Pulmonary artery endothelial cell (primary cell): ENCODE measurements around the gene F2R. TPM values are rescaled to one million over a fixed set of nuclear protein-coding genes. Genes with fewer than 3 reads are reported as not detected.
"Not testable (repeated sequence)": the region's sequence is repeated elsewhere in the genome, so short reads cannot be mapped to it uniquely, and the experiment has no call there.

Source experiments
- DNase-seq: peaks from one replicate; pipeline ENCODE4 v3.0.0-alpha.2; 2011; ENCODE audit warnings: low read depth, low spot score
- total RNA-seq: library from RNA; depleted of rRNA; stranded (reverse); fragments of >200 nt; gene quantifications from 2 replicates; pipeline ENCODE4 v1.2.3, GENCODE V29; 2014

F2R gene
- total RNA-seq, 1 donor from 2014 or later, result 125 TPM

- no peak for DNase-seq
These were observed 40.1 kb downstream of the F2R start for GRCh38 chr5:76755779-76756637.

- no peak for DNase-seq
These were observed 41.1 kb downstream of the F2R start for GRCh38 chr5:76757049-76757448.

GRCh38 chr5:76761118-76761517 is 45.2 kb downstream of the F2R start:
- DNase-seq, result not testable (repeated sequence)

DNA sequence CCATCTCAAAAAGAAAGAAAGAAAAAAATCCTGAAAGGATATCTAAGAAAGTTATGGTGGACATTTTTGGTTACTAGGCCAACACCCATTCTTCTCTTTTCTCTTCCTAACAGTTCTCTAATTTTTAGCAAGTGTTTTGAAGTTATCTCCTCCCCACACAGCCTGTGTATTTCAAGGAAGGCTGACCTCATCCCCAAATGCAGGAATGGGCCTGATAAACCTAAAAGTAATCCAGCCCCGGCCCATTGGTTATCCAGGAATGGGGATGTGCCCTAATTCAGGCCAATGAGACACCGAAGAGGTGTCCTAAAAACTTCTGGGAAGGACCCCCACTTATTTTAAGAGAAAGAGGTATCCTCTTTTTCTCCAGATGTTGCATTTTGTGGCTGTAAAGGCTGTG is 46.6 kb downstream of the F2R start:
- no peak for DNase-seq

- DNase-seq, result no peak
These were observed 47.2 kb downstream of the F2R start for GRCh38 chr5:76763136-76763535.

GRCh38 chr5:76764374-76764773 is 48.4 kb downstream of the F2R start:
- no peak for DNase-seq

- no peak for DNase-seq
These were observed 49.3 kb downstream of the F2R start for GRCh38 chr5:76765249-76765648.

GRCh38 chr5:76766746-76767145 is 50.8 kb downstream of the F2R start:
- no peak for DNase-seq

GRCh38 chr5:76771041-76771440 is 55.1 kb downstream of the F2R start:
- DNase-seq, result not testable (repeated sequence)

GRCh38 chr5:76771705-76772405 is 55.9 kb downstream of the F2R start:
- DNase-seq, result no peak

GRCh38 chr5:76775921-76776320 is 60.0 kb downstream of the F2R start:
- no peak for DNase-seq

DNA sequence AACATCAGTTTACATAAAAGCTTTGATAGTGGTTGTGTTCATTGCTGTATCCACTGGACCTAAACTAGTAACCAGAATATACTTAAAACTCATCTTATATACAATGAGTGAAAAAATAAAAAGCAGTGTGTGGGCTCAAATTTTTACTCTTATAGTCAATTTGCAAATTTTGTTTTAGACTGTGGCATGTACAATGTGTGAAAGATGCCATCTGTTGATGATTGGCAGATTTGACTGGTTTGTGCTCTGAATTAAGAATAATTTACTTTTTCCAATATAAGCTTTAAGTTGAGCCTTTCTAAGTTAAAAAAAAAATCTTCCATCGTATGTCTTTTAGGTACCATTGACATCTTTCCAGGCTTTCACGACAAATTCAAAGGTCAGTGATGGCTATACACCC is 60.5 kb downstream of the F2R start:
- no peak for DNase-seq

- DNase-seq, result not testable (repeated sequence)
These were observed 64.7 kb downstream of the F2R start for GRCh38 chr5:76780616-76781015.

DNA sequence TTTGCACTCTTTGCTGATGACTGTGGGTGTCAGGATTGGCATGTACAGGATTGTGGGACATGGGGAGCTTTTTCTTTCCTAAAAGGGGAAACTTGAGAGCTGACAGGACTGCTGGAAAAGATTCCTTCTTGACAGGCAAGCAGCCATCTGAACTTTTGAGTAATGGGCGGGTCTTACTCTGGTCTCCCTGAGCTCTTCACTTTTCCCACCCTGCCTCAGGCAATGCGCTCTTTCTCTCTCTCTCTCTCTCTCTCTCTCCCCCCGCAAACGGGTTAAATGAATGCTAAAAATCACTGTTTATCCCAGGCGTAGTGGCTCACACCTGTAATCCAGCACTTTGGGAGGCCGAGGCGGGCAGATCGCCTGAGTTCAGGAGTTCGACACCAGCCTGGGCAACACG is 65.8 kb downstream of the F2R start:
- no peak for DNase-seq

DNA sequence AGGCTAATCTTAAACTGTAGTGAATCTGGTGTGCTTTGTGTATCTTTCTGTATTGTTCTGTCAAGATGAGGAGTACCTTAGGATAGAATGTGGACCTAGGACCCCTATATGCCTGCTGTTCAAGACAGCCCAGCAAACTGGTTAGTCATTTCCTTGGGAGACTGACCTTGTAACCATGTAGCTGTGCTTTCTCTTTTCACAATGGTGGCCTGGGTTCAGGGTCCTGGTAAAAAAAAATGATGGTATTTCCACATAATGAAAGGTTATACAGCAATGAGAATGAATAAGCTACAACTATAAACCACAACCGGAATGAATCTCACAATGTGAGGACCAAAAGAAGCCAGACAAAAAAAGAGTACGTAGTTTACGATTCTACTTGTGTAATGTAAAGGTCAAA is 66.5 kb downstream of the F2R start:
- no peak for DNase-seq

Other genes starting within 250 kb of the F2R start
- 0.66 and 1.8 TPM in 2 replicates for gene F2RL2, start 92.7 kb upstream of the F2R start, total RNA-seq
- gene F2RL1, start 102.9 kb downstream of the F2R start, total RNA-seq, result 36.5 and 53.5 TPM in 2 replicates
- gene S100Z, start 133.9 kb downstream of the F2R start, total RNA-seq, result not detected in 2 replicates
- gene CRHBP, start 236.9 kb downstream of the F2R start, total RNA-seq, result 0.18 TPM in 1 of 2 replicates, not detected in the other